Naive thymus-derived CD8-positive, alpha-beta T cell (primary cell): Measurements from ENCODE around the gene TAS2R3. TPM values are rescaled to one million over a fixed set of nuclear protein-coding genes. Genes with fewer than 3 reads are reported as not detected.
"Not testable (repeated sequence)": the region's sequence is repeated elsewhere in the genome, so short reads cannot be mapped to it uniquely, and the experiment has no call there.

ENCODE experiments used
- ATAC-seq, 2 donors: fragments of 150-1000 bp; cut with Tn5 transposase in 1 of 2; sonication (Bioruptor Pico), chemical (Tn5 transposase) in 1 of 2; 1 replicate in 1 of 2; 2 replicates in 1 of 2; pipeline ENCODE4 v1.10.0; 2021; ENCODE audit warnings: mild to moderate bottlenecking in 2 of 2, moderate library complexity in 2 of 2
- POLR2A ChIA-PET: fragments of 350-600 bp; sonication (Branson Sonifier 250); formaldehyde crosslinking; loops from one replicate; lab custom pipeline; 2021; ENCODE audit warnings: antibody characterized with exemption; lab: Charles Lee
- DNase-seq, 10 donors: peaks; one replicate each; pipeline versions ENCODE4 v3.0.0 to v3.0.0-alpha.2; 2020 to 2022
- H3K27ac Mint-ChIP-seq, 10 donors: one replicate each; pipeline ENCODE4 v1.8.0; 2020 to 2022; ENCODE audit warnings: mild to moderate bottlenecking in 10 of 10, mixed read lengths in 10 of 10, moderate library complexity in 4 of 10, inconsistent platforms in 1 of 10
- H3K27me3 Mint-ChIP-seq, 5 donors: one replicate each; pipeline ENCODE4 v1.8.0; 2021 to 2022; ENCODE audit warnings: mixed read lengths in 5 of 5
- H3K36me3 Mint-ChIP-seq, 3 donors: one replicate each; pipeline ENCODE4 v1.8.0; 2020 to 2022; ENCODE audit warnings: mixed read lengths in 3 of 3, mild to moderate bottlenecking in 2 of 3, inconsistent platforms in 1 of 3
- H3K4me1 Mint-ChIP-seq, 4 donors: one replicate each; pipeline ENCODE4 v1.8.0; 2021 to 2022; ENCODE audit warnings: mixed read lengths in 4 of 4
- H3K4me3 Mint-ChIP-seq, 10 donors: one replicate each; pipeline ENCODE4 v1.8.0; 2020 to 2022; ENCODE audit warnings: mild to moderate bottlenecking in 10 of 10, mixed read lengths in 10 of 10, moderate library complexity in 6 of 10, inconsistent platforms in 1 of 10
- H3K9me3 Mint-ChIP-seq, 9 donors: one replicate each; pipeline ENCODE4 v1.8.0; 2020 to 2022; ENCODE audit warnings: mixed read lengths in 9 of 9, mild to moderate bottlenecking in 3 of 9, inconsistent platforms in 1 of 9, moderate library complexity in 1 of 9
- polyA plus RNA-seq, 3 donors: library from polyadenylated mRNA; unstranded; fragments of 300-500 nt; fragmentation: Illumina TruSeq; gene quantifications; one replicate each; pipeline ENCODE4 v1.2.3, GENCODE V29; 2021
- total RNA-seq, 8 experiments: library from RNA in 2 of 8; stranded (reverse) in 2 of 8; gene quantifications; one replicate each; pipeline ENCODE4 v1.2.3 and lab custom pipeline; 2021 to 2026

Gene TAS2R3
- total and polyA plus RNA-seq, 5 experiments from 2014 or later = 4.6 to 5.0 TPM; not detected in 3

- H3K27me3 Mint-ChIP-seq = no peaks in the 10 kb centered on the region
- DNase-seq (no peak), ATAC-seq (no peak)
- POLR2A ChIA-PET = interaction anchor here (0.7 to 5.9 kb wide), 7 partner anchors 30 to 724 kb away, joined by 3 to 75 read pairs (median 16); partner anchors contain the start of genes AGK, DENND11, MRPS33 and WEE2
- peak overlapping the region; percentile 98 to 99 (median 98) for H3K27ac Mint-ChIP-seq
- H3K9me3 Mint-ChIP-seq = no peaks in the 10 kb centered on the region
- H3K4me3 Mint-ChIP-seq = peak overlapping the region; percentile 95 to 99 (median 98)
- H3K4me1 Mint-ChIP-seq = peaks cover 21 to 53% (median 49%) of the 10 kb centered on the region in 4 donors
- peaks cover 2 to 45% (median 8%) of the 10 kb centered on the region in 3 donors for H3K36me3 Mint-ChIP-seq
These were observed 25.3 kb upstream of the TAS2R3 start for GRCh38 chr7:141738592-141739013.

DNA sequence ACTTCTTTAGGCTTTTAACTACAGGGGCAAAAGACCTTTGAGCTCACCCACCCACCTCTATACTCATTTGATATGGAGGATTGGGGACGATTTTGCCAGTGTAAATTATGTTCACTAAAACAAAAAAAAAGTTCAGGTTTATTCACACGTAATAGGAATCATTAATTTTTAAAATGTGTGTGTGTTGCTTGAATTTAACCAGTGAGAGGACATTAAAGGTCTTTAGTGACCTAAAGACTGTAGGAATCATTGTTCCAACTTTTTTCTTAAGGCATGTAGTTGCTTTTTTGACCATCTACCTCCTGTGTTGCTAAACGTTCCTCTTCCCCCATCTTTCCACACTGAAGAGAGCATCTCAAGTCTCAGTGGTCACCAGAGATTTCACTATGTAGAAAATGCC lies 24.6 kb upstream of the TAS2R3 start:
- POLR2A ChIA-PET = interaction anchor here (1.6 to 5.9 kb wide), 4 partner anchors 38 to 724 kb away, joined by 6 to 75 read pairs (median 18); partner anchors contain the start of genes AGK, DENND11 and MRPS33

GRCh38 chr7:141742229-141742628 lies 21.7 kb upstream of the TAS2R3 start:
- H3K4me1 Mint-ChIP-seq = peaks cover 21 to 52% (median 45%) of the 10 kb centered on the region in 4 donors
- no peaks in the 10 kb centered on the region for H3K27me3 Mint-ChIP-seq
- H3K36me3 Mint-ChIP-seq = peaks cover 16 to 76% (median 18%) of the 10 kb centered on the region in 3 donors
- H3K4me3 Mint-ChIP-seq = no peak overlapping the region
- DNase-seq = no peak
- POLR2A ChIA-PET = interaction anchor here (5.9 kb wide), 1 partner anchor 41 kb away, joined by 75 read pairs; the partner anchor contains the start of gene DENND11
- H3K9me3 Mint-ChIP-seq = no peaks in the 10 kb centered on the region
- ATAC-seq = no peak
- peak overlapping the region in 1 of 10 donors; percentile 34 for H3K27ac Mint-ChIP-seq

More for the DNA sequence above, 24.6 kb upstream of the TAS2R3 start:
- Mint-ChIP-seq H3K4me1 (peaks cover 21 to 53% (median 51%) of the 10 kb centered on the region in 4 donors), H3K9me3 (no peaks in the 10 kb centered on the region), H3K4me3 (peak overlapping the region; percentile 55 to 99 (median 96)), H3K27me3 (no peaks in the 10 kb centered on the region), H3K27ac (peak overlapping the region; percentile 41 to 99 (median 91)), H3K36me3 (peaks cover 2 to 51% (median 15%) of the 10 kb centered on the region in 3 donors)
- DNase-seq (no peak), ATAC-seq (no peak)

- DNase-seq (no peak), ATAC-seq (no peak)
- Mint-ChIP-seq H3K9me3 (no peaks in the 10 kb centered on the region), H3K27ac (no peak overlapping the region), H3K4me3 (no peak overlapping the region), H3K27me3 (no peaks in the 10 kb centered on the region), H3K4me1 (peaks cover 14 to 37% (median 29%) of the 10 kb centered on the region in 4 donors), H3K36me3 (peaks cover 12 to 82% (median 26%) of the 10 kb centered on the region in 3 donors)
- POLR2A ChIA-PET = no interaction called here
These were observed 19.8 kb upstream of the TAS2R3 start for GRCh38 chr7:141744131-141744530.

GRCh38 chr7:141748396-141748795 lies 15.5 kb upstream of the TAS2R3 start:
- POLR2A ChIA-PET = no interaction called here

DNA sequence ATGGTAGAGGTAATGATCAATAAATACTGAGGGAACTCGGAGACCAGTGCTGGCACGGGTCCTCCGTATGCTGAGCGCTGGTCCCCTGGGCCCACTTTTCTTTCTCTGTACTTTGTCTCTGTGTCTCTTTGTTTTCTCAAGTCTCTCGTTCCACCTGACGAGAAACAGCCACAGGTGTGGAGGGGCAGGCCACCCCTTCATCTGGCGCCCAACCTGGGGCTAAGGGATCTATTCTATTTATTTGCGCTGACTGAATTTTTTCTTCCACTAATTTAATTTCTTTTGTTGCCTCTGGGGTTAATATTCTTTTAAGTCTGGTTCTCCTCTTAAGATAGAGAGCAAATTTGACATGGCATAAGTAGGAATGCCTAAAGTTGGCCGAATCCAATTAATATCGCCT lies 12.0 kb upstream of the TAS2R3 start:
- H3K27me3 Mint-ChIP-seq, POLR2A ChIA-PET, DNase-seq, ATAC-seq, H3K27ac Mint-ChIP-seq, H3K4me3 Mint-ChIP-seq: not testable (repeated sequence)
- Mint-ChIP-seq H3K36me3 (peaks cover 36 to 89% (median 70%) of the 10 kb centered on the region in 3 donors), H3K9me3 (peaks cover 0 to 42% (median 23%) of the 10 kb centered on the region in 9 donors), H3K4me1 (peaks cover 0 to 17% (median 2%) of the 10 kb centered on the region in 4 donors)

More at GRCh38 chr7:141748396-141748795, 15.5 kb upstream of the TAS2R3 start:
- DNase-seq (no peak), ATAC-seq (no peak)
- peaks cover 0 to 37% (median 23%) of the 10 kb centered on the region in 9 donors for H3K9me3 Mint-ChIP-seq
- no peak overlapping the region for H3K4me3 Mint-ChIP-seq
- no peak overlapping the region for H3K27ac Mint-ChIP-seq
- peaks cover 0 to 6% (median 0%) of the 10 kb centered on the region in 4 donors for H3K4me1 Mint-ChIP-seq
- no peaks in the 10 kb centered on the region for H3K27me3 Mint-ChIP-seq
- H3K36me3 Mint-ChIP-seq = peaks cover 41 to 89% (median 68%) of the 10 kb centered on the region in 3 donors

GRCh38 chr7:141752634-141753033 lies 11.3 kb upstream of the TAS2R3 start:
- Mint-ChIP-seq H3K27ac (peak overlapping the region in 1 of 10 donors; percentile 11), H3K4me1 (peaks cover 0 to 17% (median 2%) of the 10 kb centered on the region in 4 donors), H3K27me3 (no peaks in the 10 kb centered on the region), H3K9me3 (peaks cover 0 to 42% (median 23%) of the 10 kb centered on the region in 9 donors), H3K4me3 (no peak overlapping the region), H3K36me3 (peaks cover 36 to 95% (median 74%) of the 10 kb centered on the region in 3 donors)
- POLR2A ChIA-PET = no interaction called here
- no peak for DNase-seq
- no peak for ATAC-seq

- H3K27me3 Mint-ChIP-seq = no peaks in the 10 kb centered on the region
- peaks cover 0 to 17% (median 3%) of the 10 kb centered on the region in 4 donors for H3K4me1 Mint-ChIP-seq
- no peak overlapping the region for H3K4me3 Mint-ChIP-seq
- peak in 3 of 10 donors; percentile 15 to 28 (median 15) for DNase-seq
- peaks cover 0 to 39% (median 21%) of the 10 kb centered on the region in 9 donors for H3K9me3 Mint-ChIP-seq
- ATAC-seq = no peak
- POLR2A ChIA-PET = no interaction called here
- H3K27ac Mint-ChIP-seq = peak overlapping the region in 1 of 10 donors; percentile 72
- peaks cover 34 to 96% (median 73%) of the 10 kb centered on the region in 3 donors for H3K36me3 Mint-ChIP-seq
These were observed 9.0 kb upstream of the TAS2R3 start for GRCh38 chr7:141754939-141755338.

DNA sequence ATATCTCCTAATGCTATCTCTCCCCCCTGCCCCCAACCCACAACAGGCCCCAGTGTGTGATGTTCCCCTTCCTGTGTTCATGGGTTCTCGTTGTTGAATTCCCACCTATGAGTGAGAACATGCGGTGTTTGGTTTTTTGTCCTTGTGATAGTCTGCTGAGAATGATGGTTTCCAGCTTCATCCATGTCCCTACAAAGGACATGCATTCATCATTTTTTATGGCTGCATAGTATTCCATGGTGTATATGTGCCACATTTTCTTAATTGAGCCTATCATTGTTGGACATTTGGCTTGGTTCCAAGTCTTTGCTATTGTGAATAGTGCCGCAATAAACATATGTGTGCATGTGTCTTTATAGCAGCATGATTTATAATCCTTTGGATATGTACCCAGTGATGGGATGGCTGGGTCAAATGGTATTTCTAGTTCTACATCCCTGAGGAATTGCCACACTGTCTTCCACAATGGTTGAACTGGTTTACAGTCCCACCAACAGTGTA lies 6.2 kb downstream of the TAS2R3 start:
- DNase-seq, H3K4me3 Mint-ChIP-seq, H3K27ac Mint-ChIP-seq, ATAC-seq, H3K9me3 Mint-ChIP-seq, POLR2A ChIA-PET, H3K27me3 Mint-ChIP-seq: not testable (repeated sequence)
- Mint-ChIP-seq H3K4me1 (peaks cover 3 to 31% (median 15%) of the 10 kb centered on the region in 4 donors), H3K36me3 (peaks cover 0 to 58% (median 51%) of the 10 kb centered on the region in 3 donors)

- Mint-ChIP-seq H3K27me3 (no peaks in the 10 kb centered on the region), H3K27ac (no peak within 1 kb of the TSS), H3K4me3 (no peak within 1 kb of the TSS), H3K36me3 (peaks cover 6 to 69% (median 38%) of the 10 kb centered on the region in 3 donors), H3K9me3 (peaks cover 0 to 4% (median 0%) of the 10 kb centered on the region in 9 donors), H3K4me1 (peaks cover 3 to 18% (median 11%) of the 10 kb centered on the region in 4 donors)
- POLR2A ChIA-PET = no interaction called here
- ATAC-seq = no peak
- DNase-seq = no peak
These were observed 12.5 kb downstream of the TAS2R3 start, which contains the start of gene TAS2R4 for GRCh38 chr7:141776374-141776773. TSS of gene TAS2R4 (plus strand) at chr7:141776674. CDS start at chr7:141778489, 1,815 bp downstream.

DNA sequence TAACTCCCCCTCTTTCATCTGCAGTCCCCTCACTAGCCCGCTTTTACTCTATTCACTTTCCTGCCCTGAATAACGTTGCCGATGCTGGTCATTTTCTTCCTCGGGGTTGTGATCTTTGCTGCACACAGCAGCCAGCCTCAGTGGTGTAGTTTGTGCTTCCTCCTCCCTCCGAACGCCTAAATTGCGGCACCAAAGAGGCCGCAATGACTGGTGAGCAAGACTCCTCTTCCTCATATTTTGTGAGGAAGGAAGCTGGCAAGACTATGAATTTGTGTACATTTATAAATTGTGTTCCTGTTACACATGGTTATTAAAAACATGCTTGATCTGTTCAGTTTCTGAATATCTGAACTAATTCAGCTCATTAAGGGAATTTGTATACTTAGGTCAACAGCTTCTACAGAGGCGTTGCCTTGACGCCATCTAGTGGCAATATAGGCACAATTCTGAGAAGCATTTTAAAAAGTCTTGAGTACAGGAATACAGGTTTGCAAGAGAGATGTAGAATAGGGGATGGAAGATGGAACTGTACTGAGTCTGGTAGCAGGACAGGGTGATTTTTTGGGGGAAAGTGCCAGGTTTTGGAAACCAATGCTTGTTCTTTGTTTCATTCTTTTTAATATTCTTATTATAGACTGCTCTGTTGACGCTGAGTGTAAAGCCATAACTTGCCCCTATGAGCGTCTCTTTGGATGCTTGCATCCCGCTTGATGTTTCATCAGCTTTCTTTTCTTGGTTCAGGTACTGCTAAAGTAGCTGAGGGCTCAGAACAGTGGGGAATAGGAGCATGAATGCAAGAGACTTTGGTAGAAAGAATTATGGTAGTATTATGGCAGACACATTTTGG lies 22.0 kb downstream of the TAS2R3 start:
- POLR2A ChIA-PET = no interaction called here
- ATAC-seq (peak in 1 of 2 donors; percentile 48), DNase-seq (peak in 5 of 10 donors; percentile 9 to 41 (median 25))
- H3K27ac Mint-ChIP-seq = no peak overlapping the region
- peaks cover 0 to 33% (median 13%) of the 10 kb centered on the region in 3 donors for H3K36me3 Mint-ChIP-seq
- no peaks in the 10 kb centered on the region for H3K9me3 Mint-ChIP-seq
- no peak overlapping the region for H3K4me3 Mint-ChIP-seq
- H3K4me1 Mint-ChIP-seq = peaks cover 0 to 3% (median 1%) of the 10 kb centered on the region in 4 donors
- H3K27me3 Mint-ChIP-seq = no peaks in the 10 kb centered on the region

GRCh38 chr7:141788296-141788695 lies 24.4 kb downstream of the TAS2R3 start:
- Mint-ChIP-seq H3K4me1 (peaks cover 0 to 4% (median 1%) of the 10 kb centered on the region in 4 donors), H3K27me3 (no peaks in the 10 kb centered on the region), H3K9me3 (no peaks in the 10 kb centered on the region), H3K4me3 (no peak overlapping the region), H3K27ac (no peak overlapping the region), H3K36me3 (peaks cover 0 to 43% (median 20%) of the 10 kb centered on the region in 3 donors)
- POLR2A ChIA-PET = no interaction called here
- ATAC-seq (no peak), DNase-seq (no peak)
